ENCODE results near the gene WDR17.
"Not testable (repeated sequence)": the region's sequence is repeated elsewhere in the genome, so short reads cannot be mapped to it uniquely, and the experiment has no call there.

Gene WDR17

DNA sequence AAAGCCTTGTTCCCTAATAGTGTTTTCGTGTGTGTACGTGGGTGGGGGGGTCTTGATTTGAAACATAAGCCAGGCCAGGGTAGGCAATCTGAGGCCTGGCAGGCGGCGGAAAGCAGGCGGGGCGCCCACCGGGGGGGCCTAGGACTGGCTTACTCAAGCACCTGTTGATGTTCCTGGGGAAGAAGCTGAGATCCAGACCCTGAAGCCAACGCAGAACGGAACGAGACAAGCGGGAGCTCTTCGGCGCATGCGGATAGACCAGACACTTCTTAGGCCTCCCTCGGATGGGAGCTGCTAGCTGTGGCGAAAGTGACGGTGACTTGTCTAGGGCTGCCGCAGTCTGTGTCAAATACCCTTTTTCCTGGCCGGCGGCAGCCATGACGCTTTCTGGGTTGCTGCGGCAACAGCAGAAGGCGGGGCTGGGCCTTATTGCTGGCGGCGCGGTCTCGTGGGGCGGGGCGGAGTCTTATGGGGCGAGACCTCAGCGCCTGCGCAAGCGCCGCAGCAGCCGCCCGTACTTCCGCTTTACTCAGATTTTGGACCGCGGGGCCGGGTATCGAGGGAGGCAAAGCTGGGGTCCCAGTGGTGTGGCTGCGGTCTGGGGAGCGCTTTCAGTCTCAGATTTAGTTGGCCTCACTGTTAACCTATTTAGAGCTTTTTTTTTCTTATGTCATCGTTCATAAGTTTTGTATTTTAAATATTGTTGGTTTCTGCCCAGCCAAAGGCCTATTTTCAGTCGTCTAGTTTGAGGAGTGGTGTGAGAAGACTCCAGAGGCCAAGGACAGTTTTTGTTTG, 129.7 kb downstream of the WDR17 start, which contains the start of gene SPATA4:
TSS of gene SPATA4 (minus strand) at position 402 of the 795 bp plus-strand sequence. CDS start at position 379, 23 bp downstream.
- DNase-seq = peak; percentile 90

DNA sequence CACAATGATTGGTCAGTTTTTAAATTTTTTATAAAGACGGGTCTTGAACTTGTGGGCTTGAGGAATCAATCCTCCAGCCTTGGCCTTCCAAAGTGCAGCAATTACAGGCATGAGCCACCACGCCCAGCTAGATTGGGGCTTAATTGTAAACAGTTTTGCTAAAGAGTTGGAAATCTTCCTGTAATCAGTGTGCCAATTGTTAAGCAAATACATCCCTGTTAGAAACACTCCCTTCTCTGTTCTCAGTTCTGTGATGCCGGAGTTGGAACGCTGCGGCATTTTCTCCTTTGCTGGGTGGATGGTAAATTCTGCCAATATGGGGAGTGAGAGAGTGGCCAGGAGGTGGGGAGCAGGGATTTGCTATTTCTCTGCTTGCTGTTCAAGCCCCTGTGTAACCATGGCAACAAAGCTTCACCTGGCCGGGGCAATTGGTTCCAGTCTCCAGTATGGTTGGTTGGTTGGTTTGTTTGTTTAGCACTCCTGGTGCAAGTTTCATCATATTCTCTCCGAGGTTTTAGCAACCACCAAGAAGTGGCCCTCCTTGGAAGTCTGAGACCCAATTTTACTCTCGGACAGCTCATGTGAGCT, 132.8 kb downstream of the WDR17 start:
- DNase-seq = no peak

DNA sequence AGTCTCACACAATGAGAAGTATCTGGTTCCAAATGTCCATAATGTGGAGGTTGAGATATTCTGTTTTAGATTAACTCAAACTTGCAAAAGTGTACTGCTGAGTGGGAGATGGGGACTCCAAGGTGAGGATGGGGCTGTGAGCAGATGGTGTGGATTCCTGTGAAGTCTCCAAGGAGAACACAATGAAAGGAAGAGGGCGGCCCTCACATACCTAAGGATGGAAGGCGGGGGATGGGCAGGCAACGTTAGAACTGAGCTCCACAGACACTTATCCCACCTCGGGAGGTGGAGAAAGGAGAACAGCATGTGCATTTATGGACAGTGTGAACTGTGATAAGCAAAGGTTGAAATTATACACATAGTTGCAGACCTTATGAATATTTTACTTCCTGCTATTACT, 139.7 kb downstream of the WDR17 start:
- no peak for DNase-seq

DNA sequence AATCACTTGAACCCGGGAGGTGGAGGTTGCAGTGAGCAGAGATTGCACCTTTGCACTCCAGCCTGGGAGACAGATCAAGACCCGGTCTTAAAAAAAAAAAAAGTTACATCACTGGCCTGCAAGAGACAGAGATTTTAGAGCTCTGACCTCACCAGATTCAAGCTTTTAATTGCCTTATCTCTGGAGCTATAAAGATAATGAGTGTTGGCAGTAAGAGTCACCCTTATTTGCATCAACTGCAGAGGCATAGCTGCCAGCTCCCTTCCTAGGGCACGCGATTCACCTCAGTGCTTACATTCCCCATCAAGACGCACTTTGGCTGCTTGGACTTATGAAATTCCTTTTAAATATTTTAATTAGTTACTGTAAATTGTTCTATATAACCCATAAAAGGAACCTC, 142.2 kb downstream of the WDR17 start:
- DNase-seq = no peak

DNA sequence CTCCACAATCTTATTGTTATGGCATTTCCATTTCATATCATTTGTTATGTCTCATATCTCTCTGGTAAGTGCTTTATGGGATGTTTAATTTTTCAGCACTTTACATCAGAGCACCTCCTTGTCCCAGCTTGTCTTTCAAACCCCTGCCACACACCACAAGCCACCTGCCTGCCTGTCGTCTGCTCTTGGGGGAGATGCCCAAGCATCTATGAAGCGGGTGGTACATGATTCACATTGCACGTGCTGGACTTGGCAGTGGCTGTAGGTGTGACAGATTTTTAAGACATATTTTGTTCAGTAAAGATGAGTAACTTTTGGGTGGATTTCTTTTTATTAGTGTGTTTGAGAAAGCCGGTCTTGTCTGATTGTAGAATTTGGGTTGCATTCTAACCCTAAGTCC, 143.9 kb downstream of the WDR17 start:
- DNase-seq = no peak

DNA sequence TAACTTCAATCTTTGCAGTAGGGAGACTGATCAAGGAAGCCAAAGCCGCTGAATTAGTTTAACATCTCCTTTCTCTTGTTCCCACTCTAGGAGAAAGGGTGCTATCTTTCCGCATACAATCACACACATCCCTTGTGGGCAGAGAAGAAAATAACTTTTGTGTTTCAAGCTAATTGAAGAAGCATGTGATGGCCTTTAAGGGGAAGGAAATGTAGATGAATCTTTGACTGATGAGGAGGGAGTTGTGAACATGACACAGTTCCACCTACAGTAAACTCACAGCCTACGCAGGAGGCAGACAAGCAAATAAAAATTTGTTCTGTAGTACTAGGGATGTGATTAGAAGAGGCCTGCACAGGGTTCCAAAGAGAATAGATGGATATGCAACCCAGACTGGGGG, 144.5 kb downstream of the WDR17 start:
- DNase-seq = no peak

DNA sequence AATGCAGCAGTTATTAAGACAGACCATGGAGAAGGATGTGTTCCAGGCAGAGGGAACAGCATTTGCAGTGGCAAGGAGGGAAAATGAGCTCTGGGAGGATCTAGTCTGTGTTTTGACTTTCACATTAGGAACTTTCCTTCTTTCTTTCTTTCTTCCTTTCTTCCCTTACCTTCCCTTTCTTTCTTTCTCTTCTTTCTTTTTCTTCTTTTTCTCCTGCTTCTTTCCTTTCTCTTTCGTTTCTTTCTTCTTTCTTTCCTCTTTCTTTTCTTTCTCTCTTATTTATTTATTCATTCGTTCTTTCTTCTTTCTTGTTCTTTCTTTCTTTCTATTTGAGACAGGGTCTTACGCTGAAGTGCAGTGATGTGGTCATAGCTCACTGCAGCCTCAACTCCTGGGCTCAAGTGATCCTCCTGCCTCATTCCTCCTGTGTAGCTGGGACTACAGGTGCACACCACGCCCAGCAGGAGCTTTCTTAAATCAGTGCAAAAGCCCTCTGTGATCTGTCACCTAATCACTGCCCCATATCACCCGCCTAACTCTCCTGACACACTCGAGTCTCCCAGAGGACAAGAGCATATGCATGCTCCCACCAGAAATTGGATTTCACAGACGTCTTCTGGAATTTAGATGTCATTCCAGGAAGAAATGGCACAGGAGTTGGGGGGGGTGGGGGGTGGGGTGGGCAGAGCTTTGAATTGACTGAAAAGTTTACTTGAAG, 145.1 kb downstream of the WDR17 start:
- no peak for DNase-seq

DNA sequence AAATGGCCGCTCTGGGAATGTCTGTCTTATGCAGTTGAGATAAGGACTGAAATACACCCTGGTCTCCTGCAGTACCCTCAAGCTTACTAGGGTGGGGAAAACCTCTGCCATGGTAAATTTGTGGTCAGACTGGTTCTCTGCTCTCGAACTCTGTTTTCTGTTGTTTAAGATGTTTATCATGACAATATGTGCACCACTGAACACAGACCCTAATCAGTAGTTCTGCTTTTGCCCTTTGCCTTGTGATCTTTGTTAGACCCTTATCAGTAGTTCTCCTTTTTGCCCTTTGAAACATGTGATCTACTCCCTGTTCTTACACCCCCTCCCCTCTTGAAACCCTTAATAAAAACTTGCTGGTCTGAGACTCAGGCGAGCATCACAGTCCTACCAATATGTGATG, 146.7 kb downstream of the WDR17 start:
- DNase-seq = not testable (repeated sequence)

DNA sequence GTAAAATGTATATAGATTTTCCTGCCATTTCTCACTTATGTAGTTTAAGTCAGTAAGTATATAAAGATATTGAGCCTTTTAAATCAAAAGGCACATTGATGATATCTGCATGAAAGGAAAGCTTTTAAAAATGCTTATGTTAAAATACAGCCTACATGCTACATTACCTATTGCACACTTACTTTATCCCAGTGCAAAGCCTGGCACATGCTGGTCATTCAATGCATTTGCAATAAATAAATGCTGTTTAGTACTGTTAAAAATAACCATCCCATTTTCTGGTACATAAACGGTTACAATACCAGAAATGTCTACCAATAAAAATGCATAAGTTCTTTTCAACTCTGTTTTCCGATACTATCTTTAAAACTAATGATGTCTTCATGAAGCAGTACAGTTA, 151.9 kb downstream of the WDR17 start:
- no peak for DNase-seq

DNA sequence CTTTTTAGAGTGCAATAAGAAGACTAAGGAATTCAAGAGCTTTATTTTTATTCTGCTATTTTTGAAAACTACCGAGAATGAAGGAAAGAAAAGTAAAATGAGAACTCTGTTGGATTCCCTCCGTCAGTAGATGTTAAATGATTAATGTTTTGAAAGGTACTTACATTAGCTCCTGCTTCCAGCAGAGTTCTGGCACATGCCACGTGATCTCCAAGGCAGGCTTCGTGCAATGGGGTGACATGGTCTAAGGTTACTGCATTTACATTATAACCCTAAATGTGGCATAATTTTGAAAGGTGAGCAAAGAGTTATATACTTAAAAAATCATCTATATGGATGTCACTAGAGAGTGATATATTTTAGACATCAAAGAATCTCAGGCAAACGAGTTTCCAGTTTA, 156.5 kb downstream of the WDR17 start:
- no peak for DNase-seq

DNA sequence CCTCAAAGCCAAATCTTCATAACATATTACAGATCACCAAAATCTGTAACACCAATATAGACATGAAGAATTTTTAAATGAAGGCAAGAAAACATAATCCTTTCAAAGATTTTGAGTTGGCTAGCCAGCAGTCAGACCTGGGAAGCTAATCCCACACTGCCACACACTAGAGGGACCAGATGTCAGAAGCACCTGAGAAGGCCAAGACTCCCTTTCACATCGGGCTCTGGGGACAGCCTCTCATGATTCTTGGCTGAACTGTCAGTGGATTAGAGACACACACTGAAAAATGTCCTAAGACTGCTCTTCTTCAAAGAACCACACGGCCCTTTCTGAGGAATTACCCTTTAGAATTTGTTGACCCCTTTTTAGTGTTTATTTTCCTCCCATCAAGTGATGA, 157.9 kb downstream of the WDR17 start:
- no peak for DNase-seq

DNA sequence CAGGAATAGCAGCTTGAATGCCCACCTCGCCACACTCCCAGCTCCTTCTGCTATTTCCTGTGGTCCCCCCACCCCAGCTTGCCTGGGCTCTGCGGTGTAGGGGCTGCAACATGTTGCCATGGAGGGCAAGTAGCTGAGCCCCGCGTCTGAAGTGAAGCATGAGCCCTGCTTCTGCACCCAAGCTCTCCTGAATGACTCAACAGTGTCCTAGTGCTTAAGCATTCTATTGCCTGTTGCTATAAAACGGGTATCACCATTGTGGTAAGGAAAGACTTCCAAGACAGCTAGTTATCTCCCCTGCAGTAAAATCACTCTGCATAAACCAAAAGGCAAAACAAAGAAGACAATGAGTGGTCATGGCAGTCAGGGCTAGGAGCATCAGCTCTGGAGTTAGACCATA, 161.1 kb downstream of the WDR17 start:
- DNase-seq = no peak

DNA sequence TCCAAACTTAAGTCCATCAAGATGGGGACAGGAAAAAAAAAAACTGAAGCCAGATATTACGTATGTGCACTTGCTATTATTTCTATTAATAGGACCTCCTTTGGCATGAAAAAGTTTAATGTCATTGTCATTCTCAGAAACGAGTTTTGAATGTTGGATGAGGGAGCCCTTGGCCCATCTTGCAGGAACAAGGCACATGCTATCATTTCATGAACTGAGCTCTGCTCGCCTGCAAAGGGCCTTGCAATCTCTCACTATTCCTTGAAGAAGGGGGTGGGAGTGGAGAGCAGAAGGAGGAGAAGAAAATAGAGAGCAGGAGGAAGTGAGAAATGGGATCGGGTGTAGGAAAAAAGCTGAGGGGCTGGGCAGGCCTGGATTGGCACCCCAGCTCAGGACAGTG, 164.0 kb downstream of the WDR17 start:
- DNase-seq = no peak

All from NCI-H1092 (cell line).